Left ventricle myocardium inferior (tissue), 1 donor: Measurements from ENCODE around the gene FGFR2. TPM values are rescaled to one million over a fixed set of nuclear protein-coding genes. Genes with fewer than 3 reads are reported as not detected.
A peak's percentile ranks its signal among the peaks of the same experiment; 100 is the strongest.

Experiments used
- DNase-seq: peaks from one replicate; pipeline ENCODE4 v3.0.0-alpha.2; 2020
- H3K27ac ChIP-seq: fragments of 200-600 bp; replicated peaks from 2 replicates; pipeline ENCODE4 v1.8.0; 2021
- H3K27me3 ChIP-seq: fragments of 200-600 bp; 2 replicates; pipeline ENCODE4 v1.8.0; 2021; ENCODE audit warnings: low read depth
- H3K36me3 ChIP-seq: fragments of 200-600 bp; 2 replicates; pipeline ENCODE4 v1.8.0; 2021
- H3K4me1 ChIP-seq: fragments of 200-600 bp; 2 replicates; pipeline ENCODE4 v1.8.0; 2021
- H3K4me3 ChIP-seq: fragments of 200-600 bp; 2 replicates; pipeline ENCODE4 v1.8.0; 2021; ENCODE audit warnings: mild to moderate bottlenecking, moderate library complexity
- H3K9me3 ChIP-seq: fragments of 200-600 bp; replicated peaks from 2 replicates; pipeline ENCODE4 v1.8.0; 2021
- CTCF ChIP-seq: fragments of 200-600 bp; IDR thresholded peaks from 2 replicates; pipeline ENCODE4 v1.8.0; 2021; ENCODE audit warnings: antibody characterized with exemption, mild to moderate bottlenecking, borderline replicate concordance
- intact Hi-C: fragments of 100-400 bp; cut with micrococcal nuclease; formaldehyde crosslinking; loops from one replicate; pipeline ENCODE4 v1.11.0; 2022
- total RNA-seq: library from RNA; stranded (reverse); fragmentation: NEBNext Ultra II Directional; extraction: Animal tissue kit (Norgen Biotek cat#: 25700); gene quantifications from one replicate; pipeline ENCODE4 v1.2.1, GENCODE V29; 2021
- donor health status: DM: no; HTN: yes; CAD: no; lungs with severe emphysema.

The FGFR2 gene
- total RNA-seq, 1 donor from 2014 or later, result 0.36 TPM

GRCh38 chr10:121615836-121616235, 17.6 kb upstream of the FGFR2 start:
- Histone ChIP-seq H3K4me1 (no peaks in the 10 kb centered on the region), H3K27me3 (peaks cover 59% of the 10 kb centered on the region), H3K27ac (peak overlapping the region; percentile 4), H3K9me3 (peaks cover 14% of the 10 kb centered on the region), H3K4me3 (no peak overlapping the region), H3K36me3 (no peaks in the 10 kb centered on the region)
- intact Hi-C loops, result no loop called here
- no peak for TF ChIP-seq CTCF
- DNase-seq, result no peak

GRCh38 chr10:121615435-121615793, 17.2 kb upstream of the FGFR2 start:
- TF ChIP-seq CTCF, result no peak
- Histone ChIP-seq H3K27ac (peak overlapping the region; percentile 4), H3K9me3 (peaks cover 14% of the 10 kb centered on the region), H3K4me3 (no peak overlapping the region), H3K27me3 (peaks cover 56% of the 10 kb centered on the region), H3K4me1 (no peaks in the 10 kb centered on the region), H3K36me3 (no peaks in the 10 kb centered on the region)
- intact Hi-C loops, result no loop called here
- DNase-seq, result no peak

- no peak overlapping the region for H3K4me3 ChIP-seq
- H3K4me1 ChIP-seq, result no peaks in the 10 kb centered on the region
- no peak for DNase-seq
- H3K9me3 ChIP-seq, result peaks cover 14% of the 10 kb centered on the region
- intact Hi-C loops, result no loop called here
- H3K27ac ChIP-seq, result no peak overlapping the region
- no peaks in the 10 kb centered on the region for H3K36me3 ChIP-seq
- TF ChIP-seq CTCF, result no peak
- peaks cover 54% of the 10 kb centered on the region for H3K27me3 ChIP-seq
Observed at GRCh38 chr10:121614613-121615434, 16.6 kb upstream of the FGFR2 start.

GRCh38 chr10:121613456-121613855, 15.2 kb upstream of the FGFR2 start:
- DNase-seq, result no peak
- no peak for TF ChIP-seq CTCF
- intact Hi-C loops, result no loop called here
- Histone ChIP-seq H3K4me1 (peaks cover 4% of the 10 kb centered on the region), H3K27me3 (peaks cover 53% of the 10 kb centered on the region), H3K27ac (no peak overlapping the region), H3K4me3 (no peak overlapping the region), H3K9me3 (peaks cover 3% of the 10 kb centered on the region), H3K36me3 (no peaks in the 10 kb centered on the region)

GRCh38 chr10:121611393-121612159, 13.3 kb upstream of the FGFR2 start:
- DNase-seq, result no peak
- no peaks in the 10 kb centered on the region for H3K36me3 ChIP-seq
- H3K4me1 ChIP-seq, result peaks cover 5% of the 10 kb centered on the region
- H3K9me3 ChIP-seq, result no peaks in the 10 kb centered on the region
- intact Hi-C loops, result no loop called here
- no peak overlapping the region for H3K4me3 ChIP-seq
- no peak for TF ChIP-seq CTCF
- H3K27ac ChIP-seq, result no peak overlapping the region
- peaks cover 54% of the 10 kb centered on the region for H3K27me3 ChIP-seq
